A673 (cell line): Measurements from ENCODE around the gene SH3PXD2B. TPM values are rescaled to one million over a fixed set of nuclear protein-coding genes. Genes with fewer than 3 reads are reported as not detected.

Source experiments
- Bru-seq: library from RNA; stranded (reverse); fragments of 400-500 nt; gene quantifications from one replicate; lab custom pipeline; 2021; lab: Mats Ljungman, UMichigan
- BruChase-seq, 2 experiments: library from RNA; stranded (reverse); fragments of 400-500 nt; gene quantifications; one replicate each; lab custom pipeline; 2021; lab: Mats Ljungman, UMichigan
- BruUV-seq: library from RNA; stranded (reverse); fragments of 400-500 nt; replicated peaks from 2 replicates; lab custom pipeline; 2021; lab: Mats Ljungman, UMichigan
- CTCF ChIA-PET: fragments of 300-600 bp; sonication (Branson Sonifier 250); formaldehyde crosslinking; loops from one replicate; lab custom pipeline; 2022; ENCODE audit warnings: antibody characterized with exemption; lab: Charles Lee
- POLR2A ChIA-PET: fragments of 300-600 bp; sonication (Branson Sonifier 250); formaldehyde crosslinking; loops from one replicate; lab custom pipeline; 2022; ENCODE audit warnings: antibody characterized with exemption; ENCODE audit not compliant: low non-redundant PET; lab: Charles Lee
- DNase-seq: peaks from one replicate; pipeline ENCODE4 v3.0.0-alpha.2; 2015; ENCODE audit warnings: low spot score
- H3K27ac ChIP-seq: fragments of 200-600 bp; sonication (generic); 2 replicates; pipeline ENCODE4 v1.5.1; 2016; ENCODE audit warnings: mixed run types, low read depth, mild to moderate bottlenecking, mixed read lengths, antibody characterized with exemption, low read length; ENCODE audit not compliant: poor library complexity, severe bottlenecking
- H3K27me3 ChIP-seq: fragments of 200-600 bp; sonication (generic); replicated peaks from 2 replicates; pipeline ENCODE4 v1.6.1; 2017; ENCODE audit warnings: mixed run types, low read depth, mild to moderate bottlenecking, mixed read lengths, antibody characterized with exemption, low read length; ENCODE audit not compliant: insufficient read depth, poor library complexity
- H3K36me3 ChIP-seq: fragments of 200-600 bp; sonication (generic); 2 replicates; pipeline ENCODE4 v1.6.1; 2016; ENCODE audit warnings: mixed run types, mild to moderate bottlenecking, mixed read lengths, antibody characterized with exemption, low read length; ENCODE audit not compliant: insufficient read depth, poor library complexity, severe bottlenecking
- H3K4me1 ChIP-seq: fragments of 200-600 bp; sonication (generic); 2 replicates; pipeline ENCODE4 v1.6.1; 2017; ENCODE audit warnings: mixed run types, mild to moderate bottlenecking, mixed read lengths, antibody characterized with exemption, low read length; ENCODE audit not compliant: insufficient read depth, poor library complexity, severe bottlenecking
- H3K4me3 ChIP-seq: fragments of 200-600 bp; sonication (generic); 2 replicates; pipeline ENCODE4 v1.5.1; 2016; ENCODE audit warnings: low read depth, mixed run types, mild to moderate bottlenecking, mixed read lengths, low read length; ENCODE audit not compliant: poor library complexity, severe bottlenecking
- H3K9me3 ChIP-seq: fragments of 200-600 bp; sonication (generic); 2 replicates; pipeline ENCODE4 v1.6.1; 2016; ENCODE audit warnings: mixed run types, low read depth, mild to moderate bottlenecking, mixed read lengths, antibody characterized with exemption, low read length; ENCODE audit not compliant: poor library complexity, severe bottlenecking
- CTCF ChIP-seq: fragments of 300-800, 200-600 bp; sonication (generic); conservative IDR thresholded peaks from 2 replicates; pipeline ENCODE4 v1.5.1; 2017; ENCODE audit warnings: low read depth, mild to moderate bottlenecking, antibody characterized with exemption, low read length, moderate library complexity, mixed read lengths
- EZH2 ChIP-seq: fragments of 200-600 bp; sonication (generic); IDR thresholded peaks from 2 replicates; pipeline ENCODE4 v1.6.1; 2017; ENCODE audit warnings: borderline replicate concordance, low read depth, mild to moderate bottlenecking, mixed read lengths, antibody characterized with exemption, low read length; ENCODE audit not compliant: poor library complexity, severe bottlenecking
- intact Hi-C: fragments of 100-400 bp; cut with micrococcal nuclease; formaldehyde crosslinking; loops from one replicate; pipeline ENCODE4 v1.10.0; 2022; ENCODE audit not compliant: unreplicated experiment
- long read RNA-seq: library from polyadenylated mRNA; stranded (forward); transcript quantifications from one replicate; pipeline ENCODE4 v2.0.0, GENCODE V29; 2022
- total RNA-seq: library from RNA; stranded (reverse); gene quantifications from 2 replicates; pipeline ENCODE4 v1.2.3, GENCODE V29; 2021

The SH3PXD2B gene
- total RNA-seq (28.1 and 32.1 TPM in 2 replicates), Bru-seq, nascent RNA (percentile 68 among the genes with signal in this experiment), BruChase-seq, experiment 1, labeled RNA remaining after a 2-hour chase (percentile 68 among the genes with signal in this experiment), BruChase-seq, experiment 2, labeled RNA remaining after a 6-hour chase (percentile 63 among the genes with signal in this experiment)
- long read RNA-seq, full-length matches to known transcripts, result 12 of 25 reads
- long read RNA-seq, partial matches to known transcripts, result 2 of 25 reads
- long read RNA-seq, other reads (novel, unspliced or antisense), result 11 of 25 reads

GRCh38 chr5:172454358-172455086 lies at the start of gene SH3PXD2B:
Gene SH3PXD2B, minus strand, starts transcription at chr5:172454525. Its CDS starts 173 bp downstream, at chr5:172454352.
- no peak for TF ChIP-seq CTCF
- TF ChIP-seq EZH2, result no peak
- Histone ChIP-seq H3K9me3 (no peaks in the 10 kb centered on the region), H3K27ac (peak within 1 kb of the TSS; percentile 71), H3K4me1 (peaks cover 11% of the 10 kb centered on the region), H3K4me3 (peak within 1 kb of the TSS; percentile 77), H3K27me3 (no peaks in the 10 kb centered on the region), H3K36me3 (no peaks in the 10 kb centered on the region)
- ChIA-PET CTCF (no interaction called here), POLR2A (no interaction called here)
- peak; percentile 54 for DNase-seq
- no TSS peak for BruUV-seq
- intact Hi-C loops, result no loop called here

DNA sequence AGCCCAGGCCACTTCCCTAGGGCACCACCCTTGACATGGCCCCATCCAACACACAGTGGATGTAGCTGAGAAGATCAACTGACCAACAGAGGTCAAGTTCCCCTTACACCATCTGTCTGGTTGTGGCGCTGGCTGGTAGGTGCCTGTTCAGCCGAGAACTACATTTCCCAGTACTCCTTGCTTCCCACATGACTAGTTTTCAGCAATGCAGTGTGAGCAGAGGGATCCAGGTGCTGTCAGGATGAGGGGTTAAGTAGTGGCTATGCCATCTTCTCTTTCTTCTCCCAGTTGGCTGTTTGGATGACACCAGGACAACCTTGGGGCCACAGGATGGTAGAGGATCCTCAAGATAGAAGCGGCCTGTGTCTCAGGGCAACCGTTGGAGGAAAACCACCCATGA lies 48.6 kb upstream of the SH3PXD2B start:
- DNase-seq, result no peak
- no peaks in the 10 kb centered on the region for H3K36me3 ChIP-seq
- intact Hi-C loops, result no loop called here
- CTCF ChIA-PET, result no interaction called here
- H3K27me3 ChIP-seq, result no peaks in the 10 kb centered on the region
- POLR2A ChIA-PET, result no interaction called here
- no peaks in the 10 kb centered on the region for H3K9me3 ChIP-seq
- H3K4me1 ChIP-seq, result no peaks in the 10 kb centered on the region
- no peak for TF ChIP-seq CTCF
- no peak for TF ChIP-seq EZH2
- H3K27ac ChIP-seq, result no peak overlapping the region
- BruUV-seq, result no TSS peak
- H3K4me3 ChIP-seq, result no peak overlapping the region

GRCh38 chr5:172502410-172502809 lies 48.1 kb upstream of the SH3PXD2B start:
- ChIA-PET POLR2A (no interaction called here), CTCF (no interaction called here)
- BruUV-seq, result no TSS peak
- no peaks in the 10 kb centered on the region for H3K9me3 ChIP-seq
- no peaks in the 10 kb centered on the region for H3K36me3 ChIP-seq
- TF ChIP-seq EZH2 (no peak), CTCF (no peak)
- no peak overlapping the region for H3K27ac ChIP-seq
- intact Hi-C loops, result no loop called here
- DNase-seq, result no peak
- no peaks in the 10 kb centered on the region for H3K4me1 ChIP-seq
- H3K27me3 ChIP-seq, result no peaks in the 10 kb centered on the region
- no peak overlapping the region for H3K4me3 ChIP-seq
